MM.1S (cell line): ENCODE results near the gene SMC5.

Experiments
- DNase-seq: peaks from one replicate; pipeline ENCODE4 v3.0.0-alpha.2; 2015
- H2AFZ ChIP-seq: fragments of 300-600 bp; sonication (generic); 2 replicates; pipeline ENCODE4 v1.6.0; 2016; ENCODE audit warnings: antibody characterized with exemption, low read length
- H3F3A ChIP-seq: fragments of 300-600 bp; sonication (generic); 2 replicates; pipeline ENCODE4 v1.6.1; 2016; ENCODE audit warnings: mild to moderate bottlenecking, antibody characterized with exemption, low read length, moderate library complexity, mixed read lengths; ENCODE audit not compliant: insufficient read depth
- H3K27ac ChIP-seq: fragments of 300-600 bp; sonication (generic); 2 replicates; pipeline ENCODE4 v1.5.1; 2016; ENCODE audit warnings: mild to moderate bottlenecking, low read length
- H3K27me3 ChIP-seq: fragments of 300-600 bp; sonication (generic); replicated peaks from 2 replicates; pipeline ENCODE4 v1.6.0; 2016; ENCODE audit warnings: low read length; ENCODE audit not compliant: insufficient read depth
- H3K36me3 ChIP-seq: fragments of 300-600 bp; sonication (generic); replicated peaks from 2 replicates; pipeline ENCODE4 v1.6.1; 2016; ENCODE audit warnings: mild to moderate bottlenecking, low read length, mixed read lengths; ENCODE audit not compliant: insufficient read depth
- H3K4me1 ChIP-seq: fragments of 300-600 bp; sonication (generic); 2 replicates; pipeline ENCODE4 v1.6.1; 2016; ENCODE audit warnings: low read length, mixed read lengths
- H3K4me2 ChIP-seq: fragments of 300-600 bp; sonication (generic); 2 replicates; pipeline ENCODE4 v1.6.0; 2016; ENCODE audit warnings: low read depth, low read length
- H3K4me3 ChIP-seq: fragments of 300-600 bp; sonication (generic); 2 replicates; pipeline ENCODE4 v1.5.1; 2016; ENCODE audit warnings: low read length, mixed read lengths
- H3K79me2 ChIP-seq: fragments of 300-600 bp; sonication (generic); 2 replicates; pipeline ENCODE4 v1.6.1; 2016; ENCODE audit warnings: mixed run types, low read length, mixed read lengths
- H3K9ac ChIP-seq: fragments of 300-600 bp; sonication (generic); 2 replicates; pipeline ENCODE4 v1.6.1; 2016; ENCODE audit warnings: low read length, mixed read lengths
- H3K9me2 ChIP-seq: fragments of 300-600 bp; sonication (generic); replicated peaks from 2 replicates; pipeline ENCODE4 v1.6.1; 2016; ENCODE audit warnings: mild to moderate bottlenecking, low read length, mixed read lengths; ENCODE audit not compliant: insufficient read depth
- H3K9me3 ChIP-seq: fragments of 300-600 bp; sonication (generic); replicated peaks from 2 replicates; pipeline ENCODE4 v1.6.1; 2016; ENCODE audit warnings: mild to moderate bottlenecking, low read length, mixed read lengths; ENCODE audit not compliant: insufficient read depth
- H4K20me1 ChIP-seq: fragments of 300-600 bp; sonication (generic); 2 replicates; pipeline ENCODE4 v1.6.1; 2016; ENCODE audit warnings: mild to moderate bottlenecking, low read length, moderate library complexity, mixed read lengths; ENCODE audit not compliant: insufficient read depth
- EZH2 ChIP-seq: fragments of 300-600 bp; sonication (generic); optimal IDR thresholded peaks from 2 replicates; pipeline ENCODE3; 2017; ENCODE audit warnings: low read depth, mild to moderate bottlenecking, antibody characterized with exemption, low read length, mixed read lengths
- EZH2phosphoT487 ChIP-seq: fragments of 300-600 bp; sonication (generic); IDR thresholded peaks from 2 replicates; pipeline ENCODE4 v1.6.1; 2018; ENCODE audit warnings: antibody characterized with exemption, low read length
- TF ChIP-seq, protein P1 (sequence below): fragments of 300-600 bp; sonication (generic); IDR thresholded peaks from 2 replicates; pipeline ENCODE4 v1.5.1; 2016; ENCODE audit warnings: antibody characterized with exemption, low read length, mixed read lengths

Gene SMC5

DNA sequence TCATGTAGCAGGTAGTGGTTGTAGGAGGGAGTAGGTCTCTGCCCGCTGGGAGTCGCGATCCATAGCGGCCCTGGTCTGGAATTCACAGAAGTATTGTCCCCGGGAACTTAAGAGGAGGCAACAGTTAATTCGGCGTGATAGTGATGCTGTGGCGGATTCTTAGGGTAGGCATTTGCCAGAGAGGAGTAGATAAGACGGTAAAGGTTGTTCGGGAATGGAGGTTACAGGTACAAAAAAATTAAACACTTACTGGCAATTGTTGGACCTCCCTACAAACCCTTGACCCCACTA lies 679 bp downstream of the SMC5 start:
- TF ChIP-seq, protein P1, sequence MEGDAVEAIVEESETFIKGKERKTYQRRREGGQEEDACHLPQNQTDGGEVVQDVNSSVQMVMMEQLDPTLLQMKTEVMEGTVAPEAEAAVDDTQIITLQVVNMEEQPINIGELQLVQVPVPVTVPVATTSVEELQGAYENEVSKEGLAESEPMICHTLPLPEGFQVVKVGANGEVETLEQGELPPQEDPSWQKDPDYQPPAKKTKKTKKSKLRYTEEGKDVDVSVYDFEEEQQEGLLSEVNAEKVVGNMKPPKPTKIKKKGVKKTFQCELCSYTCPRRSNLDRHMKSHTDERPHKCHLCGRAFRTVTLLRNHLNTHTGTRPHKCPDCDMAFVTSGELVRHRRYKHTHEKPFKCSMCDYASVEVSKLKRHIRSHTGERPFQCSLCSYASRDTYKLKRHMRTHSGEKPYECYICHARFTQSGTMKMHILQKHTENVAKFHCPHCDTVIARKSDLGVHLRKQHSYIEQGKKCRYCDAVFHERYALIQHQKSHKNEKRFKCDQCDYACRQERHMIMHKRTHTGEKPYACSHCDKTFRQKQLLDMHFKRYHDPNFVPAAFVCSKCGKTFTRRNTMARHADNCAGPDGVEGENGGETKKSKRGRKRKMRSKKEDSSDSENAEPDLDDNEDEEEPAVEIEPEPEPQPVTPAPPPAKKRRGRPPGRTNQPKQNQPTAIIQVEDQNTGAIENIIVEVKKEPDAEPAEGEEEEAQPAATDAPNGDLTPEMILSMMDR = no peak
- TF ChIP-seq EZH2phosphoT487 = no peak
- no peak for TF ChIP-seq EZH2
- Histone ChIP-seq H4K20me1 (peaks cover 14% of the 10 kb centered on the region; the same call in 1 of the 2 replicates), H3K4me1 (peaks cover 18% of the 10 kb centered on the region; the same call in 1 of the 2 replicates), H3K27me3 (no peaks in the 10 kb centered on the region), H3K79me2 (peaks cover 55% of the 10 kb centered on the region), H3K9me3 (no peaks in the 10 kb centered on the region), H3K9me2 (no peaks in the 10 kb centered on the region), H3K27ac (peak overlapping the region; percentile 76), H3F3A (no peaks in the 10 kb centered on the region), H3K36me3 (peaks cover 3% of the 10 kb centered on the region; the same call in 1 of the 2 replicates), H3K4me2 (peak overlapping the region; percentile 57), H3K9ac (peak overlapping the region; percentile 94), H2AFZ (peak overlapping the region; percentile 75), H3K4me3 (peak overlapping the region; percentile 88)
- DNase-seq = no peak

GRCh38 chr9:70260007-70260443 lies 1.2 kb downstream of the SMC5 start:
- Histone ChIP-seq H3K9ac (peak overlapping the region; percentile 94; the same call in 1 of the 2 replicates), H3K27ac (no peak overlapping the region), H3K79me2 (peaks cover 60% of the 10 kb centered on the region), H3K4me3 (peak overlapping the region; percentile 88), H2AFZ (no peak overlapping the region), H3K9me3 (no peaks in the 10 kb centered on the region), H3K36me3 (peaks cover 8% of the 10 kb centered on the region; the same call in 1 of the 2 replicates), H4K20me1 (peaks cover 14% of the 10 kb centered on the region; the same call in 1 of the 2 replicates), H3K27me3 (no peaks in the 10 kb centered on the region), H3K4me2 (peak overlapping the region; percentile 57), H3K4me1 (peaks cover 18% of the 10 kb centered on the region; the same call in 1 of the 2 replicates), H3F3A (no peaks in the 10 kb centered on the region), H3K9me2 (no peaks in the 10 kb centered on the region)
- TF ChIP-seq, protein P1 = no peak
- TF ChIP-seq EZH2phosphoT487 (no peak), EZH2 (no peak)
- DNase-seq = no peak

GRCh38 chr9:70260606-70261005 lies 1.8 kb downstream of the SMC5 start:
- Histone ChIP-seq H4K20me1 (peaks cover 14% of the 10 kb centered on the region; the same call in 1 of the 2 replicates), H3K9ac (no peak overlapping the region), H3K4me1 (peaks cover 18% of the 10 kb centered on the region; the same call in 1 of the 2 replicates), H3K9me3 (no peaks in the 10 kb centered on the region), H3K4me3 (no peak overlapping the region), H3K79me2 (peaks cover 63% of the 10 kb centered on the region), H2AFZ (no peak overlapping the region), H3K27ac (no peak overlapping the region), H3K36me3 (peaks cover 8% of the 10 kb centered on the region; the same call in 1 of the 2 replicates), H3F3A (no peaks in the 10 kb centered on the region), H3K9me2 (no peaks in the 10 kb centered on the region), H3K4me2 (peak overlapping the region; percentile 57), H3K27me3 (no peaks in the 10 kb centered on the region)
- DNase-seq = no peak
- TF ChIP-seq EZH2 (no peak), EZH2phosphoT487 (no peak)
- TF ChIP-seq, protein P1 = no peak
